Measurements from ENCODE around the gene ETV1.
"Not testable (repeated sequence)": the region's sequence is repeated elsewhere in the genome, so short reads cannot be mapped to it uniquely, and the experiment has no call there.

Gene ETV1

GRCh38 chr7:13946181-13946580, 43.3 kb downstream of the ETV1 start:
- Histone ChIP-seq H3K4me3 (no peak overlapping the region), H3K27ac (peak overlapping the region in 2 of 21 experiments; percentile 60 to 72)

GRCh38 chr7:13945670-13946069, 43.8 kb downstream of the ETV1 start:
- H3K4me3 ChIP-seq: no peak overlapping the region

DNA sequence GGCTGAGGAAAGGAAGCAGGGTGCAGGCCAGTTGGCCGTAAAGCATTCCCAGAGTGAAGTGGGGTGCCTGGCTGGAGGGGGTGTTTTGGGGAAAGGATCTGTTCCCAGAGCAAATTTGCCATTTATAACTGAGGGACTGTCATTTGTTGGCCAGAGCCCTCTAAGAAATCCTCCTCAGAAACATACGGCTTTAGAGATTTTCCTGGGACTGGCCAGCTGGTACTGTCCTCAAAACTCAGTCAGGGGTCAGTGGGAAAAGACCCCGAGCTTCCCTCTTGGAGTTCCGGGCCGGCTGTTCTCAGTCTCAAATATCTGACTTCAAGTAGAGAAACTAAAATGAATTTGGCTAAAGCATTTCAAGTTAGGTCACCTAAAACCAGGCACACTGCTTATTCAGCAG, 55.9 kb downstream of the ETV1 start:
- H3K27ac ChIP-seq: no peak overlapping the region

More at GRCh38 chr7:13945670-13946069, 43.8 kb downstream of the ETV1 start:
- peak overlapping the region in 4 of 21 experiments; percentile 32 to 72 (median 35) for H3K27ac ChIP-seq

DNA sequence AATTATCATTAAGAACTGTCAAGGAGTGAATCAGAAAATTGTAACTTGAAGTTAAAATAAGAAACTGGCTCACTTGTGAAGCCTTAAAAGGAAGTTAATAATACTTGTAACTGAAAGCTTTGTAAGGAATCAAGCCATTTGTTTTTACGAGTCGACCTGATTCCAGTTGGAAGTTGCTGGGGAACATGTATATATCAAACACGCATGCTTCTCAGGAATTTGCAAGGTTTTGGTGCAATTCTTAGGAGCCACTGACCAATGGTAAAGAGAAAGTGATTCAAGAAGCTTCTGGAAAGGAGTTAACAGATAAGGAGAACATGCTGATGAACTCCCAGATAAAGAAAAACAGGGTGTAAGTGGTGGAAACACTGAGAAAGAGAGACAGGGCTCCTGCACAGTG, 56.4 kb downstream of the ETV1 start:
- Histone ChIP-seq H3K4me3 (no peak overlapping the region), H3K27ac (no peak overlapping the region)

More for the DNA sequence above, 55.9 kb downstream of the ETV1 start:
- H3K4me3 ChIP-seq: no peak overlapping the region

GRCh38 chr7:13932131-13932530, 57.3 kb downstream of the ETV1 start:
- Histone ChIP-seq H3K4me3 (no peak overlapping the region), H3K27ac (no peak overlapping the region)

GRCh38 chr7:13921062-13921461, 68.4 kb downstream of the ETV1 start:
- no peak overlapping the region for H3K27ac ChIP-seq

DNA sequence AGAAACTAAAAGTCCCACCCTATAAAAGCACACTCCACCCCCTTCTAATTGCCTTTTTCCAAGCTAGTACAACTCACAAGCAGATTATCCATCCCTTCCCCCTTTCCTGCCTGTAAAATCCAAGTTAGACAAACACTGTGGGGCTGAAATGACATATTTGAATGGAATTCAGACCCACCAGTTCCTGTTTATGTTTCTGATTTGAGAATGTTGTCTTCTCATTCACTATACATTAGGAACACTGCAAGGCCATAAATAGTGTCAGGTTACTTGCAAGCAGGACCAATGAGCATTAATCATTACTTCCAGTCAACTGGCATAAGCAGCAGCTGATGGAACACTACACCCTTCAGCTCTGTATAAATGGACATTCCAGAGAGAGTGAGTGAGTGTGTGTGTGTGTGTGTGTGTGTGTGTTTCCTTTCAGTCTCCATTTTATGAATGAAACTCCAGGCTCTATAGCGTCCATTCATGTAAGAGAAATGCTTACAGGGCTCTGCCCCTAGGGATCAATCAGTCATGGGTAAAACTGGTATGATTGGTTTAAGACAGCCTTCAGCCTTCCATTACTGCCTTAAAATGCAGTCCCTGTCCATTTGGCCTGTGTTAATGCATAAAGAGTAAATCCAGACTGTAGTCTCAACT, 69.3 kb downstream of the ETV1 start:
- peak overlapping the region in 6 of 21 experiments; percentile 1 to 73 (median 42) for H3K27ac ChIP-seq
- H3K4me3 ChIP-seq: no peak overlapping the region

More at GRCh38 chr7:13921062-13921461, 68.4 kb downstream of the ETV1 start:
- H3K4me3 ChIP-seq: no peak overlapping the region

DNA sequence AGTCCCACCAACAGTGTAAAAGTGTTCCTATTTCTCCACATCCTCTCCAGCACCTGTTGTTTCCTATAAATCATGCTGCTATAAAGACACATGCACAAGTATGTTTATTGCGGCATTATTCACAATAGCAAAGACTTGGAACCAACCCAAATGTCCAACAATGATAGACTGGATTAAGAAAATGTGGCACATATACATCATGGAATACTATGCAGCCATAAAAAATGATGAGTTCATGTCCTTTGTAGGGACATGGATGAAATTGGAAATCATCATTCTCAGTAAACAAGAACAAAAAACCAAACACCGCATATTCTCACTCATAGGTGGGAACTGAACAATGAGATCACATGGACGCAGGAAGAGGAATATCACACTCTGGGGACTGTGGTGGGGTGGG, 71.1 kb downstream of the ETV1 start:
- not testable (repeated sequence) for H3K4me3 ChIP-seq, H3K27ac ChIP-seq

- not testable (repeated sequence) for H3K4me3 ChIP-seq, H3K27ac ChIP-seq
Observed at GRCh38 chr7:13917103-13917502, 72.4 kb downstream of the ETV1 start.

DNA sequence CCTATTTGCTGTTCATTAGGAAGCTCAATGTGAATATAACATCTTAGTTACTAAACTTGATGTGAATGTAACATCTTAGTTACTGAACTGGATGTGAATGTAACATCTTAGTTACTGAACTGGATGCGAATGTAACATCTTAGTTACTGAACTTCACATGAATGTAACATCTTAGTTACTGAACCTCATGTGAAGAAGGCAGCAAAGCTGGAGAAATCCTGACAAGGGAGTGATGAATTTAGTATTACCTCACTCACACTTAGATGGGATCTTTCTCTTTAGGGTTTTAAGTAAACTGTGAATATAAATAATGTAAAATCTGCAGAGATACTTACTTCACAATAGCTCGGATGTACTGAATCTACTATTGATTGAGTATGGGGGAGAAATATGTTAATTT, 73.6 kb downstream of the ETV1 start:
- no peak overlapping the region for H3K27ac ChIP-seq

DNA sequence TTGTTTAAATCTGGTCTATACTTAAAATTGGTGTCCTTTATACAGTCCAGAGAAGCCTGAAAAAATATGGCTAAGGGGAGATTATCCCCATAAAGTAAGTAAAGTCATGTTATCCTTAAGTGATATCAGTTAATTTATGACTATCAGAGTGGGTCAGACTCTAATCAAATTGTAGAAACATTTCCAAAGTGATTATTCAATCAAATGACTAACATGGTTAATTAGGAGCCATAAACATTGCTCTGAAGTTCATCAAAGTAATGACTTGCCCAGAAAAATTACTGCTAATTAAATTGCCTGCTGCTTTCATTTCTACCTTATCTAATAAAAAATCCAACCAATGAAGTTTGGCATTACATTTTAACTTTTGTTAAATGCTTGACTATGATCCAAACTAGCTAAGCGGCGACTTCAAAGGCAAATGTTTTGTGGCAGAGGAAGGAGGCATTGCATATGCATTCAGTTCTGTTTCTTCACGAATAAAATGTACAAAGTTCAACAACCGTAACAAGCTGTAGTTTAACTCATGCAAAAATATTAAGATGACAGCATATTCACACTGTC, 76.7 kb downstream of the ETV1 start:
- Histone ChIP-seq H3K4me3 (no peak overlapping the region), H3K27ac (no peak overlapping the region)

More for the DNA sequence above, 73.6 kb downstream of the ETV1 start:
- H3K4me3 ChIP-seq: no peak overlapping the region

GRCh38 chr7:13911909-13912308, 77.6 kb downstream of the ETV1 start:
- no peak overlapping the region for H3K4me3 ChIP-seq
- peak overlapping the region in 2 of 21 experiments; percentile 1 to 47 for H3K27ac ChIP-seq

GRCh38 chr7:13910805-13911551, 78.5 kb downstream of the ETV1 start:
- H3K27ac ChIP-seq: peak overlapping the region in 4 of 21 experiments; percentile 1 to 55 (median 50)
- no peak overlapping the region for H3K4me3 ChIP-seq

DNA sequence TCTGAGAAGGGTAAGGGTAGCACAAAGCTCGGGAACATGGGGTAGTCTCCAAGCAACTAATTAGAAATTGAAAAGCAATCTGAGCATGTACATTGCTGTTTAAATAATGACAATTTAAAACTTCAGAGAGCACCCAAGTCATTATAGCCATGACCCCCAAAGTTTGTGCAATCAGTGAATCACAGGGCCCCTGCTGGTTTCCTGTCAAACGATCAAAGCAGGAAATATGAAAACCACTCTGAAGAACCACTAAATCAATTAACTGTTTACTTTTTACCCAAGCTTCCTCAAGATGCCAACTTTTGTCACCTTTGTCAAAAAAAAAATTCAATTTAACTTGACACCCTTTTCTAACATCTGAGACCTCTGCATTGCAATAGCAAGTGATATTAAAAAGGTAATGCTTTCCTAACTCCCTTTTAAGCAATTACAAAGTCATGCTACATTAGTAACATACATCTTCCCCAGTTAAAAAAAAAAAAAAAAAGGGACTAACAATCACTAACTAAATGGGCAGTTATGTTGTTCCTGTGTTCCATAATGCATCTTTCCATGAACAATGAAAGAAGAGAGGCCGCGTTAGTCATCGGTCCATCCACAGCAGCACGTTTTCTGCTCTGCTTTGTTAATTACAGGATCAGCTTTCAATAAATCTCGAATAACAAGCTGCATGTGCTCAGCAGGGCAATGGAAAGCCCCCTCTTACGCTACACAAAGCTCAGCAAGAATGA, 80.6 kb downstream of the ETV1 start:
- Histone ChIP-seq H3K4me3 (no peak overlapping the region), H3K27ac (peak overlapping the region in 2 of 21 experiments; percentile 14 to 51)

GRCh38 chr7:13907831-13908230, 81.6 kb downstream of the ETV1 start:
- H3K4me3 ChIP-seq: no peak overlapping the region
- peak overlapping the region in 1 of 21 experiments; percentile 51 for H3K27ac ChIP-seq

DNA sequence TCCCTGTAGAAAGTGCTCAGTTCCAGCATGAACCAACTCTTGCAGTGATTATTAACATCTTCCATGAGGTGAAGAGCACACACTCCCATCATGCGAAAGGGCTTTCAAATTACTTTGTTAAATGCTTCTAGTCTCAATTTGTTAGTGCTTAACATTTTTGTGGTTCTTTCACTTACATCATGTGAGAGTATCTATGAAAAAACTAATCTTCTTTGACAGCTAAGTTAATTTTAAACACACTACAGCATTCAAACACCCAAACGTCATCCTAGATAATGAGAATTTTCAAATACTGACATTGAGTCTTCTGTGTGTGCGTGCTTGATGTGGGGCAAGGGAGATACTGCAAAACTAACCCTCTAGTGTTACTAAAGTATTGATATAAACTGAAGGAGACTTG, 84.8 kb downstream of the ETV1 start:
- Histone ChIP-seq H3K27ac (peak overlapping the region in 1 of 21 experiments; percentile 60), H3K4me3 (no peak overlapping the region)

- H3K27ac ChIP-seq: peak overlapping the region in 1 of 21 experiments; percentile 60
- no peak overlapping the region for H3K4me3 ChIP-seq
Observed at GRCh38 chr7:13904007-13904406, 85.5 kb downstream of the ETV1 start.

DNA sequence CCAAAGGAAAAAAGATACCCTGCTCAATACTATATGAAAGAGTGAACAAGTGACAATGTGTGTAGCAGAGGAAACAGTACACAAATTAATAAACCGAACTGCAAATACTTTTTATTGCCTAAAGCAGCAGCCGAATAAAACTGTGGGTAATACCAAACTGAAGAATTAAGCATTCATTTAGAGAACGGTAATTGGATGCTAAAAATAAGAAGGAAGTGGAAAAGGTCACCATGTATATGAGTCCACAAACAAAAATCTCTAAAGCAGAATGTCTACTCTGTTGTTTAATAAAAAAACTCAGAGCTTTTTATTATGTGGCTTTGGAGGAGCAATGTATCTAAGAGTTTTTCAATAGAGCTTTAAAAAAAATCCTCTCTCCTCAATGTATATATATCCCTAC, 87.9 kb downstream of the ETV1 start:
- Histone ChIP-seq H3K4me3 (no peak overlapping the region), H3K27ac (no peak overlapping the region)

DNA sequence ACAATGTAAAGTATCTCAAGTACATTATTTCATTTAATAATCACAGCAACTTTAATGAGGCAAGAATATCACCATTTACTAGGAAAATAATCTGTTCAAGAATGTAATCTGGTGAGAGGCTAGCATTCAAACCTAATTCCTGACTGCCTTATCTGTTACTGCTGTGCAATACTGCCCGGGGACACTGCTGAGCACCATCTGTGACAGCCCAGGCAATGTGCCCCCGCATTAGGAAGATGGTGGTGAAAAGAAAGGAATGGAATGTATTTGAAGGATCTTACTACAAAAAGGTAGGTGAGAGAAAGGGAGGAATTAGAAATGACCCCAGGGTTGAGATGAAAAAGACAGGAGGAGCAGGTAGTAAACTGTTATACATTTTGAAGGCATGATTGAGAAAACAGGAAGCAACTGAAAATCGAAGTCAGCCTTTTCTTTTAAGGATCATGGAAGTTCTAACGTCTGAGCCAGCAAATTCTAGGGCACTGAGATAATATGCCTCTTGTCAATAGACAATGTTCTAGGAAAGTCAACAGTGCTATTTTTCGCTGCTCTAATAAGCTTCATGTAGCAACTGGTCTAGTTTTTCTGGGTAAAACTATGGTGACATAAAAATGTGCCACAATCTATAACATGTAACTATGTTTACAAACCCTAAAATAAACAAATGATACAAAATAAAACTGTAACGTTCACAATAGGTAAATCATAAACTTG, 90.4 kb downstream of the ETV1 start:
- Histone ChIP-seq H3K27ac (no peak overlapping the region), H3K4me3 (no peak overlapping the region)

DNA sequence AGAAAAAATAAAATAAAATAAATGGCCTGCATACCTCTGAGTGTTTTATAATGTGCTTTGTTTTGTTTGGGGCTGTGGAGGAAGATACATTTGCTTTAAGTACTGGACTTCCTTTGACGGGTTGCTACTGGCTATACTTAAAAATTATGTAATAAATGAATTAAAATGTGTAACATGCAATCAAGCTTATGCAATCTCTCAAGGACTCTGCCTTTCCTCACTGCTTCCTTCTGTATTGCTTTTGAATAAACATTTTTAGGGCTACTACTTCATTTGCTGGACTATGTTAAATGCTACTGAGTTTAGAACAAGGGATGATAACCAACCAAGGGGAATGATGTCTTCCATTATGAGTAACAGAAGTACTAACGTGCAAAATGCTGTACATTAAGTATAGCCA, 91.6 kb downstream of the ETV1 start:
- Histone ChIP-seq H3K27ac (no peak overlapping the region), H3K4me3 (no peak overlapping the region)
